DMS153 (cell line): ENCODE results near the gene HIRIP3.
"Not testable (repeated sequence)": the region's sequence is repeated elsewhere in the genome, so short reads cannot be mapped to it uniquely, and the experiment has no call there.

Experiments
- DNase-seq: peaks from one replicate; lab custom pipeline; 2025; lab: John Stamatoyannopoulos, UW

The HIRIP3 gene

GRCh38 chr16:29959821-29960220, 35.6 kb downstream of the HIRIP3 start:
- DNase-seq, result not testable (repeated sequence)

GRCh38 chr16:29959293-29959692, 36.1 kb downstream of the HIRIP3 start:
- DNase-seq, result no peak

DNA sequence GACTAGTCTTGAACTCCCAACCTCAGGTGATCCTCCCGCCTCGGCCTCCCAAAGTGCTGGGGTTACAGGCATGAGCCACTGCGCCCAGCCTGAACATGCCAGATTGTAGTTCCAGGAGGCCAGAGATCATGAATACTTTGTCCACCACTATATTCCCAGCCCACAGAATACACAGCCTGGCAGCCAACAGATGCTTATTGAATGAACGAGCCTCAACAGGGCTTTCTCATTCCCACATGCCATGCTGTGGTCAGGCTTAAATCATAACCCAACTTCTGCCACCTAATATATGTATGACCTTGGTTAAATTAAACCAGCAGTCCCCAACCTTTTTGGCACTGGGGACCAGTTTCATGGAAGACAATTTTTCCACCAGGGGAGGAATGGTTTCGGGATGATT, 36.7 kb downstream of the HIRIP3 start:
- DNase-seq, result no peak

- no peak for DNase-seq
Measured at GRCh38 chr16:29951625-29952365, 43.6 kb downstream of the HIRIP3 start.

DNA sequence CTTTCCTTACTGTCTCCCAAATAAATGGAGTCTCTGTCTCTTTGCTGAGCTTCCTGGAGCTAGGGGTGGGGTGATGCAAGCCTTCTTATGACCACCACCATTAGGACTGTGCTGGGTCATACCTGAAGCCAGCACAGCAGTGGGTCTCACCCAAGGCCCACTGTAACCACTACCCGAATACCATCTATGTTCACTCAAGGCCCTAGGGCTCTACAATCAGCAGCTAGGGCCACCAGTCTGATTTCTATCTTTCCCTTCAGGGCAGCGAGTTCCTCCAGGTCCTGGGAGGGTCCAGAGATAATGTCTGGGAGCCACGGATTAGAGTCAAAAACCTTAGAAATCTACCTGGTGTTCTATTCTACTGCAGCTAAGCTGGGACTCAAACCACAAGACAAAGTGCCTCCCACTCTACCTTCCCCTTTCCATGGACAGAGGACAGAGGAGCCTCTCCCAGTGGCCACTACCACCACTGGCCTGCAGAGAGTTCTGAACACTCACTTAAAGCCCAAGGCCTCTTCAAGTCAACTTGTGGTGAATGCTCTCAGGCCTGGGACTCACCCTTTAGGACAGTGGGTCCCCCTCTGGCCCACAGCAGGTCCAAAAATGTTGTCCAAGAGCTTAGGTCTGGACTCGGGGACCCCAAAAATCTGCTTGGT, 44.5 kb downstream of the HIRIP3 start:
- DNase-seq, result no peak

- DNase-seq, result no peak
Measured at GRCh38 chr16:29947897-29948296, 47.5 kb downstream of the HIRIP3 start.

DNA sequence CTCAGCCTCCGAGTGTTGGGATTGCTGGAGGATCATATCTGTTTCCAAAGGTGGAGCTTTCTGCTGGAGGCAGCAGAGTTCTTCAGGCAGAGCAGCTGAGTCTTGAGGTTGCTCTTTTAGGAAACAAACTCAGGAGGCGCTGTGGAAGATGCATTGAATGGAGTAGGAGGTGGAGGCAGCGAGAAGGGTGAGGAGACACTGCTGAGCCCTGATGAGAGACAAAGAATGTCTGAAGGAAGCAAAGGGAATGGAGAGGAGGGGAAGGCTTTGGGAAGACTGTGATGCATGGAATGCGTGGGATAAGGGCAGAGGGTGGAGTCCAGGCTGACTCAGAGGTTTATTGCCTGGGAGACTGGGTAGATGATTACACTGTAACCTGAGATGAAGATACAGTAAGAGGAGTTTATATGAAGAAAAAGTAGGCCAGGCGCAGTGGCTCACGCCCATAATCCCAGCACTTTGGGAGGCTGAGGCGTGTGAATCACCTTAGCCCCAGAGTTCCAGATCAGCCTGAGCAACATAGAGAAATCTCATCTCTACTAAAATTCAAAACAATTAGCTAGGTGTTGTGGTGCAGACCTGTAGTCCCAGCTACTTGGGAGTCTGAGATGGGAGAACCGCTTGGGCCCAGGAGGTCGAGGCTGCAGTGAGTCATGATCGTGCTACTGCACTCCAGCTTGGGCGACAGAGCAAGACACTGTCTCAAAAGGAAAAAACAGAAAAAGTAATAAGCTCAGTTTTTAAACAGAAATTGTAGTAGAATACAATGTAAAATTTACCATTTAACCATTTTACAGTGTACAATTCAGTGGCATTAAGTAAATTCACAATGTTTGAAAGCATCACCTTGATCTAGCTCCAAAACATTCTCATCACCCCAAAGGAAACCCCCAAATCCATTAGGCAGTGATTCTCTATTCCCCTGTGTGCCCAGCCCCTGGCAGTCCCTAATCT, 51.3 kb downstream of the HIRIP3 start:
- peak; percentile 66 for DNase-seq
